GM10266 (cell line): ENCODE measurements around the gene HDAC4.

Experiments used
- DNase-seq: peaks from one replicate; pipeline ENCODE4 v3.0.0; 2012; ENCODE audit errors: extremely low spot score
- TF ChIP-seq, protein P1 (sequence below): IDR thresholded peaks from 2 replicates; pipeline ENCODE4 v1.5.1; 2012; ENCODE audit warnings: mild to moderate bottlenecking, low read depth; ENCODE audit not compliant: control insufficient read depth, insufficient read depth; ENCODE audit errors: missing control alignments

The HDAC4 gene

DNA sequence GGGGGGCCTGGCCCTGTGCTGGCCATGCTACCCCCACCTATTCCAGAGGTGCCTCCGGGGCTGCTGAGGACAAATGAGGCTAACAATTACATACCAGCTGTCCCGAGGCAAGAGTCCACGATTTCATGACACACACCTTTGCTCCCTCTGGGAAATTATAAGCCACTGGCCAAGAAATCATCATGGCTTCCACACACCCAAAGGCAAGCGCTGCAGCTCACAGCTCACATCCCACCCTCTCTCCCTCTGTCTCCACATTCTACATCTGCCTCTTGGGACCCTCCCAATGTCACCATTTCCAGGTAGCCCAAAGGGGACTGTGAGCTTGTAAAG, 134.4 kb downstream of the HDAC4 start:
- TF ChIP-seq, protein P1, sequence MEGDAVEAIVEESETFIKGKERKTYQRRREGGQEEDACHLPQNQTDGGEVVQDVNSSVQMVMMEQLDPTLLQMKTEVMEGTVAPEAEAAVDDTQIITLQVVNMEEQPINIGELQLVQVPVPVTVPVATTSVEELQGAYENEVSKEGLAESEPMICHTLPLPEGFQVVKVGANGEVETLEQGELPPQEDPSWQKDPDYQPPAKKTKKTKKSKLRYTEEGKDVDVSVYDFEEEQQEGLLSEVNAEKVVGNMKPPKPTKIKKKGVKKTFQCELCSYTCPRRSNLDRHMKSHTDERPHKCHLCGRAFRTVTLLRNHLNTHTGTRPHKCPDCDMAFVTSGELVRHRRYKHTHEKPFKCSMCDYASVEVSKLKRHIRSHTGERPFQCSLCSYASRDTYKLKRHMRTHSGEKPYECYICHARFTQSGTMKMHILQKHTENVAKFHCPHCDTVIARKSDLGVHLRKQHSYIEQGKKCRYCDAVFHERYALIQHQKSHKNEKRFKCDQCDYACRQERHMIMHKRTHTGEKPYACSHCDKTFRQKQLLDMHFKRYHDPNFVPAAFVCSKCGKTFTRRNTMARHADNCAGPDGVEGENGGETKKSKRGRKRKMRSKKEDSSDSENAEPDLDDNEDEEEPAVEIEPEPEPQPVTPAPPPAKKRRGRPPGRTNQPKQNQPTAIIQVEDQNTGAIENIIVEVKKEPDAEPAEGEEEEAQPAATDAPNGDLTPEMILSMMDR = no peak
- DNase-seq = no peak

DNA sequence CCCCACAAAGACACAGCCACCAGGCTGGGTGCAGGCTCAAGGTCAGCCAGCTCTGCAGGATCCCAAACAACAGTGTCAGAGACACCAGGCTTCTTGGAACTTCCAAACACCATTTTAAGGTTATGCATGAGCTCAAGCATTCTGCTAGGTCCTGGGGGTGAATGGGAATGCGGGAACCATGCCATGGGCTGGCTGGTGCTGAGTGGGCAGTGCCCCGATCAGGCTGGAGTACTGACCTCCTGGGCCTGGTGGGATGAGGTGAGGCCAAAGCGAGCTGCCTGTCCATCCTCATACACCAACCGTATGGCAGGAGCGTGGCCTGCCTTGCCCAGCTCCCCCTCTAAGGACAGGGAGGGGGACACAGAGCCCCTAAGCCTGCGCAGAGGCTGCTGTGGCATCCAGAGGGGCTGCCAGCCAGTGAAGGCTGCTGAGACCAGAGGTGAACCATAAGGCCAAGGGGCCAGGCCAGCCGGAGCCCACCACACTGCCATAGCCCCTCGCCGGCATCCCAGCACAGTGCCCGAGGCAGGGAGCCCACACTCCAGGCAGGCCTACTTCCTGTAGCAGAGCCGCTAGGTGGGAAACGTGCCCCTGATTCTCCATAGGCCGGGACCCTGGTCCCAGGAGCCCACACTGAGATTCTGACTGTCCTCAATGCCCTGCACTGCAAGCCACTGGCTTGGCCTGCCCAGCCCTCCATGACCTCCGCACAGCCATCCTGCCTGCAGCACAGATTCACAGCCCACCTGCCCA, 135.0 kb downstream of the HDAC4 start:
- TF ChIP-seq, protein P1 = no peak
- no peak for DNase-seq

DNA sequence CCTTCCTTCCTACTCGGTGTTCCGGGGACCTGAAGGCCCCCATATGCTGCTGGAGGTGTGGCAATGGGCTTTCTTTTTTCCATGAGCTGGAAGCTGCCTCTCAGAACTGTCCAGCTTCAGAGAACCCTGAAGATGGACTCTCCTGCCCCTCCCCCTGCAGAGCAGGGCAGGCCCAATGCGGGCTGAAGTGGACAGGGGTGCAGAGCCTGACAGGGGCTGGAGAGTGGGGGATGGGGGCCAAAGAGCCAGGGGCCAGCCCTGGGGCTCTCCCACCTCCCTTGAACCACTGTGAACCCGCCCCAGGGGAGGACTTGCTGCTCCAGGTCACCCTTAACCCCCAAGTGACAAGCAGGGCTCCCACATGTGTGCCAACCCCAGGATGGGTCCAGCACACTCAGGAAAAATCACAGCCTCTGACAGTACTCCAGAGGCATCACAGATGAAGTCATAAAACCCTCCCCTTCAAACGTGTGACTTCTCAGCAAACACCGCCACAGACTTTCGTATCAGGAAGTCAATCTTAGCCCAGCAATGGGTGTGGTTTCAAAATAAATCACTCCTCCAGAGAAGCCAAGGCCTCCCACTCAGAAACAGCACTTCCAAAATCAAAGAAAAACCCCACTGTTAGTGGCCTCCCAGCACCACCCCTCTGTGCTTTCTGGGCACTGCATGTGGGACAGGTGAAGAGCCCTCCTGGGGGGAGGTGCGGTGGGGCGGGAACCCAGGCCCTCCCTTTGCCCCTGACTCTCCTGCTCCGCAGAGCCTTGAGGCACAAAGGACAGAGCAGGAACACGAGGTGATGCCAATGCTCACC, 135.8 kb downstream of the HDAC4 start:
- DNase-seq = peak; percentile 78
- TF ChIP-seq, protein P1 = peak; percentile 42

DNA sequence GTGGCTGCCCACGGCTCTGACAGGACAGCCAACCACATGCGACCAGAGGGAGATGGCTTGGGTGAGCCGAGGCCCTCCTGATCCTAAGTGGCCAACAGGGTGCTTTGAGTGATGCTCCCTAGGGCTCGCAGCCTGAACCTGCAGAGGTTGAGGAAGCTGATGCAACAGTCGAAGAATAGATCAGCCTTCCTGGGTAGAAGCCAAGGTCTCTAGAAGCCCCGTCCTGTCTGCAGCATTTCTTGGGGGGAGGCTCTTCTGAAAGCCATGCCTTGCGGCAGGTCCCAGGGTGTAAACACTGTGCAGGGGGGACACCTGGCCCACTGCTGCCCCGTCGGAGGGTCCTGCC, 136.4 kb downstream of the HDAC4 start:
- TF ChIP-seq, protein P1 = no peak
- no peak for DNase-seq

DNA sequence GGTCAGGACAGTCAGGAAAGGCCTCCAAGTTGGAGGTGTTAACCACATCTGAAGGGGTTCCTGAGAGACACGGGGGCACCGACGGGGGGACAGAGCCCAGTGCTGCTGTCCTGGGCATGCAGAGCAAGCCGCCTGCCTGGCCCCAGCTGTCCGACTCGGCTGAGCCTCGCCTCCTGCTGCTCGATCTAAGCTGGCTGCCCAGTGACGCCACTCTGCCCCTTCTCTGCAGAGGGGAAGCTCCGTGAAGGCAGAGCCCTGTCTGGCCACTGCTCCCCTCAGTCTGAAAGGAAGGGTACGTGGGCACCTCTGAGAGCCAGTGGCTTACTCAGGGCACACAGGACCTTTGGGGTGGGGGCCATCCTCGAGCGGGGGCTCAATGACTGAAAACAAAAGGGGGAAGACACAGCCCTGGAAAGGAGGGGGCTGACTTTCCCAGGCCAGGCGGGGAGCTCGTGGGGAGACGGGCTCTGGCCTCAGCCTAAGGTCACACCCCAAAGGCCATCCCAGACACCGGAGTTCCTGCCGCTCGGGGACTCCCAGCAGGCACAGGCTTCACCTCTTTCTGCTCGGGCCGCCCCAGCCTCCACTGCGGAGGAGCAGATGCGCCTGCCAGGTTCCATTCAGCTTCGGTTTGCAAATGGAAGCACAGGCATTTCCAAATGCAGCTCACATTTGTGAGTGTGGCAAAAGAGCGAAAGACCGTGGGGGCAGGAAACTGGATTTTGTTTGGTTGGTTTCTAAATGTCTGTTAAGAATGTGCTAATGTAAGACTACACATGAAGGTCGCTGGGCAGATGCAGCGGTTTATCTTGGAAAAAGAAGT, 136.9 kb downstream of the HDAC4 start:
- TF ChIP-seq, protein P1 = no peak
- DNase-seq = no peak

DNA sequence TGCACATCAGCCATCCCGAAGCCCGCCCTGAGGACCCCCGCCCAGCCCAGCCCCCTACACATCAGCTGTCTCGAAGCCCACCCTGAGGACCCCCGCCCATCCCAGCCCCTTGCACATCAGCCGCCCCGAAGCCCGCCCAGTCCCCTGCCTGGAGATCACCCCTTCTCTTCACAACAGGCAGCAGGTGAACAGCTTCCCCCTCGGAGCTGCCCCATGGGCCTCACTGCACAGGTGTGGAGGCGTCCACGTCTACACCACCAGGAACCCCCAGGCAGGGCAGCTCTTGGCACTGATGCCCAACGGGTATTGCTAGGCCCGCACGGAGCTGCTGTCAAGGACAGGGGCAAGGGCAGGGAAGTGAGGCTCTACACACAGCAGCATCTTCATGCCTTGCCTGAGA, 137.6 kb downstream of the HDAC4 start:
- TF ChIP-seq, protein P1 = no peak
- DNase-seq = no peak
